Tibial artery (tissue), 4 donors: ENCODE data around the gene GALNT18.
A peak's percentile ranks its signal among the peaks of the same experiment; 100 is the strongest.

Experiments
- DNase-seq, 2 donors: peaks; one replicate each; pipeline ENCODE4 v3.0.0-alpha.2; 2019
- H3K27ac ChIP-seq, 2 donors: fragments of 200-600 bp; sonication (generic) in 1 of 2; 1 replicate in 1 of 2; 2 replicates in 1 of 2; pipeline ENCODE4 v1.5.1; 2018 to 2019; ENCODE audit warnings: mild to moderate bottlenecking in 1 of 2
- H3K27me3 ChIP-seq, 2 donors: fragments of 200-600 bp; sonication (generic) in 1 of 2; one replicate each; pipeline versions ENCODE4 v1.5.1 to v1.6.0; 2016 to 2019
- H3K36me3 ChIP-seq, 3 donors: fragments of 200-600 bp; sonication (generic) in 2 of 3; one replicate each; pipeline ENCODE4 v1.5.1; 2016 to 2019; ENCODE audit warnings: mild to moderate bottlenecking in 2 of 3
- H3K4me1 ChIP-seq, 4 donors: fragments of 200-600 bp; sonication (generic) in 2 of 4; 1 replicate in 3 of 4; 2 replicates in 1 of 4; pipeline ENCODE4 v1.5.1; 2016 to 2019
- H3K4me3 ChIP-seq, 2 donors: fragments of 200-600 bp; sonication (generic) in 1 of 2; 1 replicate in 1 of 2; 2 replicates in 1 of 2; pipeline ENCODE4 v1.5.1; 2018 to 2019; ENCODE audit warnings: mild to moderate bottlenecking in 2 of 2
- H3K9me3 ChIP-seq, 3 donors: fragments of 200-600 bp; sonication (generic) in 1 of 3; one replicate each; pipeline ENCODE4 v1.5.1; 2016 to 2019
- CTCF ChIP-seq, 2 experiments: fragments of 200-600 bp in 1 of 2; fragments of 450-650 bp in 1 of 2; IDR thresholded peaks; one replicate each; pipeline ENCODE4 v1.5.1; 2017 to 2019; ENCODE audit warnings: antibody characterized with exemption in 2 of 2, mild to moderate bottlenecking in 1 of 2, moderate library complexity in 1 of 2
- intact Hi-C: fragments of 100-400 bp; cut with DNase I; formaldehyde crosslinking; loops from one replicate; pipeline ENCODE4 v1.15.0; 2023; ENCODE audit warnings: low total_unique reads

Gene GALNT18

DNA sequence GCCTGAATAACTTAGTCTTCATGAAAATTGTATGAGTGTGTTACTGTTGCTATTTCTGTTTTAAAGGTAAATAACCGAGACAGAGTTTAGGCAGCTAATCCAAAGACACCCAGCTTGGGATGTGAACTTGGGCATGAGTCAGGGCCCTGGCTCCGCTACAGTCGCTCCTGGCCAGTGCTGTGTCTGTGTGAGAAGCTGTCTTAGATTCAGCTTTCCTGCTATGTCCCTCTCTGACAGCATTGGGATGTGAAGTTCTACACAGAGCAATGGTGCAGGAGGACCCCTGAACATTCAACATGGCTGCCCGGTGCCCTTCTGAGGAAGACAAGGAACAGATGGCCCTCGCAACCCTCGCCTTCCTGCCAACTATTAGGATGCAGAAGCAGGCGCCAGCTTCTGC, 49.4 kb downstream of the GALNT18 start:
- H3K27ac ChIP-seq: peak overlapping the region in 1 of 2 donors; percentile 74
- DNase-seq: peak; percentile 35 to 70

DNA sequence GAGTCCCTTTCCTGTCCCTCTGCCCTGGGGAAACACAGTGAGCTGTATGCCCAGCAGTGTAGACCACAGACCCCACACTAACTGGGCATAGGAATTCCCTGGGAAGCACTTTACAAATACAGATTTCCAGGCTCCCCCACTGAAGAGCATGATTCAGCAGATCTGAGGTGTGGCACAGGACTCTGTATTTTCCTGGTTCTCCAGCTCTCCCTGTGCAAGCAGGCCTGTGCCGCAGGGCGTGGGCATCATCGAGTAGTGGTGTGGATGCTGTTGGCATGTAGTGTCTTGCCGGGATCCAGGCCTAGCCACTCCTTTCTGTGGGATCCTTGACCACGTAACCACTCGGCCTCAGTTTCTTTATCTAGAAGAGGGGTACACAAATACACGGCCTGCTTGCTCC, 49.9 kb downstream of the GALNT18 start:
- Histone ChIP-seq H3K36me3 (no peaks in the 10 kb centered on the region), H3K4me1 (peaks cover 0 to 46% (median 34%) of the 10 kb centered on the region in 4 donors), H3K27ac (peak overlapping the region in 1 of 2 donors; percentile 74), H3K4me3 (no peak overlapping the region), H3K27me3 (no peaks in the 10 kb centered on the region), H3K9me3 (no peaks in the 10 kb centered on the region)
- intact Hi-C loops: no loop called here
- TF ChIP-seq CTCF (IDR thresholded peaks at IDR 0.05): no peak
- DNase-seq: peak in 1 of 2 donors; percentile 59

More for the DNA sequence above, 49.4 kb downstream of the GALNT18 start:
- H3K9me3 ChIP-seq: no peaks in the 10 kb centered on the region
- peaks cover 0 to 44% (median 32%) of the 10 kb centered on the region in 4 donors for H3K4me1 ChIP-seq
- H3K4me3 ChIP-seq: no peak overlapping the region
- no peaks in the 10 kb centered on the region for H3K27me3 ChIP-seq
- no peaks in the 10 kb centered on the region for H3K36me3 ChIP-seq
- TF ChIP-seq CTCF (IDR thresholded peaks at IDR 0.05): no peak
- intact Hi-C loops: no loop called here

DNA sequence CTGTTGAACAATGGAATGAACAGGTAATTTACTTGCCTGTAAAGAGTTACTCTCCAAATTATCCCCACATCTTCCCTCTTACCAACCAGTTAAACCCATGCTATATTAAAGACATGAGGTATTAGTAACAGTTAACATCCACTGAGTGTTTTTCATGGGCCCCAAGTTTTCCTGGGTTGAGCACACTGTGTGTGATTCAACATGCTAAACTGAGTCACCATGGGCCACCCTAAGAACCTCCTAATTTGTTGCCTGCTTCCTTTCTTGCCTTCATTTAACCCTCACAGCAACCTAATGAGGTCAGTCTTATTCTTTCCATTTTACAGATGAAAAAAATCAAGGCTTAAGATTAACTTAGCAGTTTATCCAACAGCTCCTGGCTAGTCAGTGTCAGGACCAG, 51.0 kb downstream of the GALNT18 start:
- Histone ChIP-seq H3K27me3 (no peaks in the 10 kb centered on the region), H3K9me3 (no peaks in the 10 kb centered on the region), H3K27ac (peak overlapping the region; percentile 72 to 74), H3K36me3 (no peaks in the 10 kb centered on the region), H3K4me1 (peaks cover 0 to 46% (median 34%) of the 10 kb centered on the region in 4 donors), H3K4me3 (no peak overlapping the region)
- TF ChIP-seq CTCF (IDR thresholded peaks at IDR 0.05): no peak
- DNase-seq: no peak
- intact Hi-C loops: no loop called here

GRCh38 chr11:11569936-11570491, 51.8 kb downstream of the GALNT18 start:
- peak; percentile 8 to 27 for TF ChIP-seq CTCF (IDR thresholded peaks at IDR 0.05)
- DNase-seq: peak; percentile 88 to 95
- intact Hi-C loops: loop anchor here (10.0 kb wide), 1 partner anchor 45 kb away; no protein-coding TSS in a partner anchor
- Histone ChIP-seq H3K9me3 (no peaks in the 10 kb centered on the region), H3K4me1 (peaks cover 0 to 46% (median 34%) of the 10 kb centered on the region in 4 donors), H3K27me3 (no peaks in the 10 kb centered on the region), H3K27ac (peak overlapping the region; percentile 72 to 74), H3K36me3 (no peaks in the 10 kb centered on the region), H3K4me3 (peak overlapping the region; percentile 18 to 24)

DNA sequence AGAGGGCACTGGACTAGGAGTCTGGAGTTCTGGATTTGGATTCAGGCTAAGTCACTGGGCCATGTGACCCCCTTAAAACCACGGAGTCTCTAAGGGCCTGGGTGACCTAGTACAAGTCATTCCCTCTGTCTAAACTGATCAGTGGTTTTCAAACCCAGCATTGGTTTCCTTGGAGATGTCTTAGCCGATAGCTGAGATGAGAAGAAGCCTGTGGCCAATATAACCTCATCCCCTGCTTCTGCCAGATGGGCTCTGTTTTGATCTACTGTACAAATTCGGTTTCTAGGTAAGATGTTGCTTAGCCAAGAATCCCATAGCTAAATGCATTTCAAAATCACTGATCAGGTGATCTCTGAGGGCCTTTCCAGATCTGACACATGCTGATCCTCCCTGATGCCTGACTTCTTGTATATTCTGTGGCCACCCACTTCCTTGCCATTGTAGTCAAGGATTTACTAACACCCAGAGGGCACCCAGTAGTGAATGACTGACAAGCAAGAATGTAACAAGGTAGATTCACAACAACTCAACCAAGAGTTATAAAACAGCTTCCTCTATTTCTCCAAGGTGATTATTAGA, 53.1 kb downstream of the GALNT18 start:
- H3K27me3 ChIP-seq: no peaks in the 10 kb centered on the region
- intact Hi-C loops: loop anchor here (10.0 kb wide), 1 partner anchor 46 kb away; no protein-coding TSS in a partner anchor
- TF ChIP-seq CTCF (IDR thresholded peaks at IDR 0.05): no peak
- H3K9me3 ChIP-seq: no peaks in the 10 kb centered on the region
- peaks cover 0 to 58% (median 35%) of the 10 kb centered on the region in 4 donors for H3K4me1 ChIP-seq
- H3K27ac ChIP-seq: peak overlapping the region; percentile 72 to 74
- H3K36me3 ChIP-seq: no peaks in the 10 kb centered on the region
- no peak for DNase-seq
- no peak overlapping the region for H3K4me3 ChIP-seq
